A673 (cell line): ENCODE measurements around the gene TRAF4. TPM values are rescaled to one million over a fixed set of nuclear protein-coding genes. Genes with fewer than 3 reads are reported as not detected.

ENCODE experiments used
- BruUV-seq: library from RNA; stranded (reverse); fragments of 400-500 nt; replicated peaks from 2 replicates; lab custom pipeline; 2021; lab: Mats Ljungman, UMichigan
- CTCF ChIA-PET: fragments of 300-600 bp; sonication (Branson Sonifier 250); formaldehyde crosslinking; loops from one replicate; lab custom pipeline; 2022; ENCODE audit warnings: antibody characterized with exemption; lab: Charles Lee
- POLR2A ChIA-PET: fragments of 300-600 bp; sonication (Branson Sonifier 250); formaldehyde crosslinking; loops from one replicate; lab custom pipeline; 2022; ENCODE audit warnings: antibody characterized with exemption; ENCODE audit not compliant: low non-redundant PET; lab: Charles Lee
- DNase-seq: peaks from one replicate; pipeline ENCODE4 v3.0.0-alpha.2; 2015; ENCODE audit warnings: low spot score
- H3K27ac ChIP-seq: fragments of 200-600 bp; sonication (generic); 2 replicates; pipeline ENCODE4 v1.5.1; 2016; ENCODE audit warnings: mixed run types, low read depth, mild to moderate bottlenecking, mixed read lengths, antibody characterized with exemption, low read length; ENCODE audit not compliant: poor library complexity, severe bottlenecking
- H3K27me3 ChIP-seq: fragments of 200-600 bp; sonication (generic); replicated peaks from 2 replicates; pipeline ENCODE4 v1.6.1; 2017; ENCODE audit warnings: mixed run types, low read depth, mild to moderate bottlenecking, mixed read lengths, antibody characterized with exemption, low read length; ENCODE audit not compliant: insufficient read depth, poor library complexity
- H3K36me3 ChIP-seq: fragments of 200-600 bp; sonication (generic); 2 replicates; pipeline ENCODE4 v1.6.1; 2016; ENCODE audit warnings: mixed run types, mild to moderate bottlenecking, mixed read lengths, antibody characterized with exemption, low read length; ENCODE audit not compliant: insufficient read depth, poor library complexity, severe bottlenecking
- H3K4me1 ChIP-seq: fragments of 200-600 bp; sonication (generic); 2 replicates; pipeline ENCODE4 v1.6.1; 2017; ENCODE audit warnings: mixed run types, mild to moderate bottlenecking, mixed read lengths, antibody characterized with exemption, low read length; ENCODE audit not compliant: insufficient read depth, poor library complexity, severe bottlenecking
- H3K4me3 ChIP-seq: fragments of 200-600 bp; sonication (generic); 2 replicates; pipeline ENCODE4 v1.5.1; 2016; ENCODE audit warnings: low read depth, mixed run types, mild to moderate bottlenecking, mixed read lengths, low read length; ENCODE audit not compliant: poor library complexity, severe bottlenecking
- H3K9me3 ChIP-seq: fragments of 200-600 bp; sonication (generic); 2 replicates; pipeline ENCODE4 v1.6.1; 2016; ENCODE audit warnings: mixed run types, low read depth, mild to moderate bottlenecking, mixed read lengths, antibody characterized with exemption, low read length; ENCODE audit not compliant: poor library complexity, severe bottlenecking
- EZH2 ChIP-seq: fragments of 200-600 bp; sonication (generic); IDR thresholded peaks from 2 replicates; pipeline ENCODE4 v1.6.1; 2017; ENCODE audit warnings: borderline replicate concordance, low read depth, mild to moderate bottlenecking, mixed read lengths, antibody characterized with exemption, low read length; ENCODE audit not compliant: poor library complexity, severe bottlenecking
- intact Hi-C: fragments of 100-400 bp; cut with micrococcal nuclease; formaldehyde crosslinking; loops from one replicate; pipeline ENCODE4 v1.10.0; 2022; ENCODE audit not compliant: unreplicated experiment
- total RNA-seq: library from RNA; stranded (reverse); gene quantifications from 2 replicates; pipeline ENCODE4 v1.2.3, GENCODE V29; 2021
- TF ChIP-seq, protein P1 (sequence below): fragments of 300-800, 200-600 bp; sonication (generic); conservative IDR thresholded peaks from 2 replicates; pipeline ENCODE4 v1.5.1; 2017; ENCODE audit warnings: low read depth, mild to moderate bottlenecking, antibody characterized with exemption, low read length, moderate library complexity, mixed read lengths

The TRAF4 gene
- total RNA-seq, 1 experiment from 2014 or later: 128 TPM

DNA sequence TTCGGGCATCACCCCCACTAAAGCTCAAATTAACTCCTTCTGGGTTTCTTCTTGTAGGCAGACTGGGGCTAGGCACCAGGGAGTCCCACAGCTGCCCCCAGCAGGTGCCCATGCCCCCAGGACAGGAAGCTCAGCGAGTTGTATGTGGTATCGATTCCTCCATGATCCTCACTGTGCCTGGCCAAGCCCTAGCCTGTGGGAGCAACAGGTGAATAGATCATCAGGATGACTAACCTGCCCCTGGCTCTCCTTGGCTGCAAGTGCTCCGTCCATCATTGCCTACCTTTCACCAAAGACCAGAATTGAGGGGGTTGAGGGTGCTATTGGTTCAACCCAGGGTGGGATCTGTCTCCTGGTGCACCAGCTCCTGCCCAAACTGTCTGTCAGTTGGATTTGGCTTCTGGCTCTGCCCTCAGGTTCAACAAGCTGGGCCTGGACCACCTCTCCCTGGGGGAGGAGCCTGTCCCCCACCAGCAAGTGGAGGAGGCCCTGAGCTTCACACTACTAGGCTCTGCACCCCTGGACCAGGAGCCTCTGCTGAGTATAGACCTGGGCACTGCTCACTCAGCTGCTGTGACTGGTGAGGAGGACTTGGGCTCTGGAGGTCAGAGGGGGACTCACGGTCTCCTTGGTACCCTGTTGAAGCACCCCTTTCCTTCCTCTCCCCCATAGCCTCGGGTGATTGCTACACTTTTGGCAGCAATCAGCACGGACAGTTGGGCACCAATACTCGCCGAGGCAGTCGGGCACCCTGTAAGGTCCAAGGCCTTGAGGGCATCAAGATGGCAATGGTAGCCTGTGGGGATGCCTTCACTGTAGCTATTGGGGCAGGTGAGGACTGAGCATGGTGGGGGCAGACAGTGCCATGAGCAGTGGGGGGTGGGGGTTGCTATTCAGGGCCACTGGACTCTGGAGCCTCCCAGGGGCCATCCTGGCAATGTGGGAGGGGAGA, 3.1 kb upstream of the TRAF4 start:
- ChIA-PET POLR2A (no interaction called here), CTCF (no interaction called here)
- intact Hi-C loops: no loop called here
- Histone ChIP-seq H3K4me3 (no peak overlapping the region), H3K27ac (no peak overlapping the region), H3K36me3 (no peaks in the 10 kb centered on the region), H3K9me3 (no peaks in the 10 kb centered on the region), H3K27me3 (no peaks in the 10 kb centered on the region), H3K4me1 (peaks cover 14% of the 10 kb centered on the region)
- no peak for DNase-seq
- TF ChIP-seq EZH2: no peak
- TF ChIP-seq, protein P1, sequence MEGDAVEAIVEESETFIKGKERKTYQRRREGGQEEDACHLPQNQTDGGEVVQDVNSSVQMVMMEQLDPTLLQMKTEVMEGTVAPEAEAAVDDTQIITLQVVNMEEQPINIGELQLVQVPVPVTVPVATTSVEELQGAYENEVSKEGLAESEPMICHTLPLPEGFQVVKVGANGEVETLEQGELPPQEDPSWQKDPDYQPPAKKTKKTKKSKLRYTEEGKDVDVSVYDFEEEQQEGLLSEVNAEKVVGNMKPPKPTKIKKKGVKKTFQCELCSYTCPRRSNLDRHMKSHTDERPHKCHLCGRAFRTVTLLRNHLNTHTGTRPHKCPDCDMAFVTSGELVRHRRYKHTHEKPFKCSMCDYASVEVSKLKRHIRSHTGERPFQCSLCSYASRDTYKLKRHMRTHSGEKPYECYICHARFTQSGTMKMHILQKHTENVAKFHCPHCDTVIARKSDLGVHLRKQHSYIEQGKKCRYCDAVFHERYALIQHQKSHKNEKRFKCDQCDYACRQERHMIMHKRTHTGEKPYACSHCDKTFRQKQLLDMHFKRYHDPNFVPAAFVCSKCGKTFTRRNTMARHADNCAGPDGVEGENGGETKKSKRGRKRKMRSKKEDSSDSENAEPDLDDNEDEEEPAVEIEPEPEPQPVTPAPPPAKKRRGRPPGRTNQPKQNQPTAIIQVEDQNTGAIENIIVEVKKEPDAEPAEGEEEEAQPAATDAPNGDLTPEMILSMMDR: no peak
- BruUV-seq: no TSS peak

DNA sequence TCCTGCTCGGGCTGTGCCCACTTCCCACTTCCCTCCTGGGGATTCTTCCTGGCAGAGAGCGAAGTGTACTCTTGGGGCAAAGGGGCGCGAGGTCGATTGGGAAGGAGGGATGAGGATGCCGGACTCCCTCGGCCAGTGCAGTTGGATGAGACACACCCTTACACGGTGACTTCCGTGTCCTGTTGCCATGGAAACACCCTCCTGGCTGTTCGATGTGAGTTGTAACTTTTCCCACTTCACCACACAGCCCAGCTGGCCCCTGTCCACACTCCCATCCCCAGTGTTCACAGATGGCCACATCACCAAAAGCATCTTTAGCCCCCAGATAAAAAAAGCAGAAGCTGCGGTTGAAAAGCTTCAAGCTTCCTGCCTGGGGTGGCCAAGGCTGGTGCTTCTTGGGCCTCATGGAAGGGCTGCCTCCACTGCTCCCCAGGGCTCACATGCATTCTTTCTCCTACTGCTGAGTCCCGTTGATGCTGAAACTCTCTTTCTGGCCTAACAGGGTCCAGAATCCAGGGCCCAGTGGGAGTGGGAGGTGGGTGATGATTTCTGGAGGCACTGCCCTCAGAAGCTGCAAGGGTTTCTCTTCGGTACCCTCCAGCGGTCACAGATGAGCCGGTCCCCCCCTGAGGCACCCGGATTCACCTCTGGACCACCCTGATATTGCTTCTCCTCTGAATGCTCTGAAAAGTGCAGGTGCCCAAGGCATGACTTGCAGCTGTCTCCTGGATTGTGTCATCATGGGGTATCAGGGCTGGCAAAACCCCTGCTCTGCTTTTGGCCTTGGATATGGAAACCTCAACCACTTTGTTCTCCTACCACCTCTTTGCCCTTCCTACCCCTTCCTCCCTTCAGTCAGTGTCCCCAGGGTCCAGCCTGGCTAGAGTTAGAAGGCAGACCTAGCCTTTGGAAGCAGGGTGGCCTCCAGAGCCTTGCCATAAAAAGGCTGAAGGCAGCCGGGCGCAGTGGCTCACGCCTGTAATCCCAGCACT, 2.2 kb upstream of the TRAF4 start:
- CTCF ChIA-PET: no interaction called here
- no TSS peak for BruUV-seq

More for the DNA sequence above, 2.2 kb upstream of the TRAF4 start:
- Histone ChIP-seq H3K36me3 (no peaks in the 10 kb centered on the region), H3K27ac (no peak overlapping the region), H3K9me3 (no peaks in the 10 kb centered on the region), H3K4me1 (peaks cover 23% of the 10 kb centered on the region), H3K4me3 (no peak overlapping the region), H3K27me3 (no peaks in the 10 kb centered on the region)
- TF ChIP-seq, protein P1: no peak
- no peak for TF ChIP-seq EZH2
- no peak for DNase-seq
- intact Hi-C loops: loop anchor here (2.0 kb wide), 1 partner anchor 13 kb away; the partner anchor contains the start of gene NEK8
- POLR2A ChIA-PET: no interaction called here
